Lung (tissue), 16 donors: ENCODE measurements around the gene ZNF516. TPM values are rescaled to one million over a fixed set of nuclear protein-coding genes. Genes with fewer than 3 reads are reported as not detected.
"Not testable (repeated sequence)": the region's sequence is repeated elsewhere in the genome, so short reads cannot be mapped to it uniquely, and the experiment has no call there.

ENCODE experiments used
- ATAC-seq: fragments of 200-7000 bp; cut with Tn5 transposase; one replicate; pipeline ENCODE4 v1.9.1; 2020; ENCODE audit warnings: moderate number of reproducible peaks; ENCODE audit not compliant: insufficient read depth, low FRiP score
- DNase-seq, 3 donors: peaks; one replicate each; pipeline ENCODE4 v3.0.0-alpha.2; 2013 to 2017
- H3K27ac ChIP-seq, 2 donors: one replicate each; pipeline ENCODE4 v1.5.1; 2013; ENCODE audit warnings: mild to moderate bottlenecking in 2 of 2, moderate library complexity in 2 of 2, control low read depth in 1 of 2, inconsistent platforms in 1 of 2, low read depth in 1 of 2, low read length in 1 of 2
- H3K27me3 ChIP-seq, 3 donors: one replicate each; pipeline ENCODE4 v1.5.1; 2013; ENCODE audit warnings: low read length in 2 of 3; ENCODE audit not compliant: control insufficient read depth in 3 of 3, insufficient read depth in 3 of 3
- H3K36me3 ChIP-seq, 4 donors: one replicate each; pipeline ENCODE4 v1.5.1; 2013; ENCODE audit warnings: low read length in 4 of 4, mild to moderate bottlenecking in 1 of 4, moderate library complexity in 1 of 4; ENCODE audit not compliant: control insufficient read depth in 4 of 4, insufficient read depth in 4 of 4
- H3K4me1 ChIP-seq, 5 donors: one replicate each; pipeline ENCODE4 v1.5.1; 2013; ENCODE audit warnings: low read length in 5 of 5, mild to moderate bottlenecking in 2 of 5, moderate library complexity in 1 of 5; ENCODE audit not compliant: control insufficient read depth in 5 of 5, insufficient read depth in 5 of 5
- H3K4me3 ChIP-seq: one replicate; pipeline ENCODE4 v1.5.1; 2013; ENCODE audit warnings: mild to moderate bottlenecking, control low read depth, moderate library complexity
- H3K9ac ChIP-seq, 2 donors: one replicate each; pipeline ENCODE4 v1.5.1; 2013; ENCODE audit warnings: low read length in 2 of 2, control low read depth in 1 of 2; ENCODE audit not compliant: insufficient read depth in 1 of 2
- H3K9me3 ChIP-seq, 4 donors: one replicate each; pipeline ENCODE4 v1.5.1; 2013; ENCODE audit warnings: low read length in 3 of 4, mild to moderate bottlenecking in 1 of 4, moderate library complexity in 1 of 4; ENCODE audit not compliant: control insufficient read depth in 4 of 4, insufficient read depth in 3 of 4
- WGBS, 2 donors: extraction: QIAGEN DNeasy Blood & Tissue Kit; methylation state at CpG; one replicate each; pipeline ENCODE4 v1.1.7; 2013; 5-methylcytosine and 5-hydroxymethylcytosine counted together
- long read RNA-seq, 5 donors: transcript quantifications; one replicate each; lab custom pipeline, GENCODE V29; 2026
- polyA plus RNA-seq, 2 donors: library from polyadenylated mRNA; stranded (reverse); fragments of 200-250 nt; gene quantifications; one replicate each; pipeline ENCODE4 v1.2.1, GENCODE V29; 2013
- total RNA-seq, 2 donors: library from RNA; depleted of rRNA in 1 of 2; stranded (reverse); fragments of >200 nt in 1 of 2; gene quantifications; one replicate each; pipeline ENCODE4 v1.2.1, GENCODE V29; 2014 to 2021
- TF ChIP-seq, protein P1 (sequence below): IDR thresholded peaks from 2 replicates; pipeline ENCODE4 v1.5.1; 2012; ENCODE audit warnings: mild to moderate bottlenecking; ENCODE audit errors: control extremely low read depth, extremely low read depth
- donor health status: control.
- donor health status: control.
- donor health status: Bipolar disorder and iron deficiency.
- donor health status: healthy.
- donor health status: DM: yes; HTN: yes; CAD: no.

ZNF516 gene, protein sequence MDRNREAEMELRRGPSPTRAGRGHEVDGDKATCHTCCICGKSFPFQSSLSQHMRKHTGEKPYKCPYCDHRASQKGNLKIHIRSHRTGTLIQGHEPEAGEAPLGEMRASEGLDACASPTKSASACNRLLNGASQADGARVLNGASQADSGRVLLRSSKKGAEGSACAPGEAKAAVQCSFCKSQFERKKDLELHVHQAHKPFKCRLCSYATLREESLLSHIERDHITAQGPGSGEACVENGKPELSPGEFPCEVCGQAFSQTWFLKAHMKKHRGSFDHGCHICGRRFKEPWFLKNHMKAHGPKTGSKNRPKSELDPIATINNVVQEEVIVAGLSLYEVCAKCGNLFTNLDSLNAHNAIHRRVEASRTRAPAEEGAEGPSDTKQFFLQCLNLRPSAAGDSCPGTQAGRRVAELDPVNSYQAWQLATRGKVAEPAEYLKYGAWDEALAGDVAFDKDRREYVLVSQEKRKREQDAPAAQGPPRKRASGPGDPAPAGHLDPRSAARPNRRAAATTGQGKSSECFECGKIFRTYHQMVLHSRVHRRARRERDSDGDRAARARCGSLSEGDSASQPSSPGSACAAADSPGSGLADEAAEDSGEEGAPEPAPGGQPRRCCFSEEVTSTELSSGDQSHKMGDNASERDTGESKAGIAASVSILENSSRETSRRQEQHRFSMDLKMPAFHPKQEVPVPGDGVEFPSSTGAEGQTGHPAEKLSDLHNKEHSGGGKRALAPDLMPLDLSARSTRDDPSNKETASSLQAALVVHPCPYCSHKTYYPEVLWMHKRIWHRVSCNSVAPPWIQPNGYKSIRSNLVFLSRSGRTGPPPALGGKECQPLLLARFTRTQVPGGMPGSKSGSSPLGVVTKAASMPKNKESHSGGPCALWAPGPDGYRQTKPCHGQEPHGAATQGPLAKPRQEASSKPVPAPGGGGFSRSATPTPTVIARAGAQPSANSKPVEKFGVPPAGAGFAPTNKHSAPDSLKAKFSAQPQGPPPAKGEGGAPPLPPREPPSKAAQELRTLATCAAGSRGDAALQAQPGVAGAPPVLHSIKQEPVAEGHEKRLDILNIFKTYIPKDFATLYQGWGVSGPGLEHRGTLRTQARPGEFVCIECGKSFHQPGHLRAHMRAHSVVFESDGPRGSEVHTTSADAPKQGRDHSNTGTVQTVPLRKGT
- total RNA-seq (10 to 100 TPM; 44.3 to 45.4 TPM), polyA plus RNA-seq (1 to 10 TPM; 7.7 to 8.4 TPM)
- long read RNA-seq, donor 1, transcript ZNF516-205 (3 exons, 2,326 nt): major isoform, 5 of 44 reads
- long read RNA-seq, donor 1, partial matches to known transcripts: 38 of 44 reads
- long read RNA-seq, donor 1, other reads (novel, unspliced or antisense): 0 of 44 reads
- long read RNA-seq, donor 2, partial matches to known transcripts: 0 of 2 reads
- long read RNA-seq, donor 2, other reads (novel, unspliced or antisense): 0 of 2 reads
- long read RNA-seq, donor 3, partial matches to known transcripts: 5 of 7 reads
- long read RNA-seq, donor 3, other reads (novel, unspliced or antisense): 0 of 7 reads
- long read RNA-seq, donor 4: 0 reads
- long read RNA-seq, donor 5, partial matches to known transcripts: 16 of 18 reads
- long read RNA-seq, donor 5, other reads (novel, unspliced or antisense): 0 of 18 reads

DNA sequence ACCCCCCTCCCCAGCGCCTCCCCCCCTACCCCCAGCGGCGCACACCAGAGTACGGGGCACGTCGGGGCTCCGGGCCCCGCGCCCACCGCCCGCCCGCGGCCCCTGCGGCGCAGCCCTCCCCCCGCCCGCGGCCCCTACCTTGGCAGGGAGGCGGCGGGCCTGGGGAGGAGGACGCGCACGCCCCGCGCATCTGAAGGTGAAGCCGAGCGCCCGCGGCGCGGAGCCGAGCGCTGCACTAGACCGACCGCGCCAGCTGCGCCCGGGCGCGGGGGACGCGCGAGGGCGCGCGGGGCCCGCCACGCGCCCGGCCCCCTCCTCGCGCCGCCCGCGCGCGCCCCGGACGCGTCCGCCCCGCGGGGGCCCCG, at the start of gene ZNF516:
ZNF516 (minus strand) TSS at position 237 of the 365 bp plus-strand sequence. CDS start 52,188 bp downstream, outside the sequence.
- 0 to 1% methylated on average over 17 to 64 of the region's 64 CpGs for WGBS, 2 donors
- H3K4me3 ChIP-seq: peak within 1 kb of the TSS; percentile 45
- no peaks in the 10 kb centered on the region for H3K27me3 ChIP-seq
- H3K9me3 ChIP-seq: no peaks in the 10 kb centered on the region
- no peaks in the 10 kb centered on the region for H3K36me3 ChIP-seq
- DNase-seq (peak in 2 of 3 donors; percentile 52 to 76), ATAC-seq (no peak)
- H3K9ac ChIP-seq: peak within 1 kb of the TSS; percentile 83 to 99
- H3K4me1 ChIP-seq: peaks cover 0 to 16% (median 1%) of the 10 kb centered on the region in 5 donors
- H3K27ac ChIP-seq: peak within 1 kb of the TSS; percentile 64 to 78
- TF ChIP-seq, protein P1, sequence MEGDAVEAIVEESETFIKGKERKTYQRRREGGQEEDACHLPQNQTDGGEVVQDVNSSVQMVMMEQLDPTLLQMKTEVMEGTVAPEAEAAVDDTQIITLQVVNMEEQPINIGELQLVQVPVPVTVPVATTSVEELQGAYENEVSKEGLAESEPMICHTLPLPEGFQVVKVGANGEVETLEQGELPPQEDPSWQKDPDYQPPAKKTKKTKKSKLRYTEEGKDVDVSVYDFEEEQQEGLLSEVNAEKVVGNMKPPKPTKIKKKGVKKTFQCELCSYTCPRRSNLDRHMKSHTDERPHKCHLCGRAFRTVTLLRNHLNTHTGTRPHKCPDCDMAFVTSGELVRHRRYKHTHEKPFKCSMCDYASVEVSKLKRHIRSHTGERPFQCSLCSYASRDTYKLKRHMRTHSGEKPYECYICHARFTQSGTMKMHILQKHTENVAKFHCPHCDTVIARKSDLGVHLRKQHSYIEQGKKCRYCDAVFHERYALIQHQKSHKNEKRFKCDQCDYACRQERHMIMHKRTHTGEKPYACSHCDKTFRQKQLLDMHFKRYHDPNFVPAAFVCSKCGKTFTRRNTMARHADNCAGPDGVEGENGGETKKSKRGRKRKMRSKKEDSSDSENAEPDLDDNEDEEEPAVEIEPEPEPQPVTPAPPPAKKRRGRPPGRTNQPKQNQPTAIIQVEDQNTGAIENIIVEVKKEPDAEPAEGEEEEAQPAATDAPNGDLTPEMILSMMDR: no peak

DNA sequence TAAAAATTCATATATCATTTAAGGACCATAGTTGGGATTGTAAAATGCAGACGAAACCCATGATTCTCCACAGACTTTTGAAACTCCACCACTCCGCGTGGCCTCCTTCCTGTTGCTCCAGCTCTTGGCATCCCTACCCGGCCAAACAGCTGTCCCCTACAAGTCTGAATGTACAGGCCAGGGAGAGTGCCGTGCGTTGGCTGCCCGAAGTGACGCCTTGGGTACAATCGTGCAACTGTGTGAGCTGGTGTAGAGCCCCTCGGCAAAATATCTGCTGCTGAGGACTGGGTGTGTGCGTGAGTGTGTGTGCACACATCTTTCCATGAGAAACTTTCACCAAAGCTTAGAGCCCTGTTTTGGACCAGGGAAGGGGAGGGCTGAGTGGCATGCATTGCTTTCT, 43.8 kb upstream of the ZNF516 start:
- ATAC-seq (no peak), DNase-seq (peak; percentile 44 to 74 (median 61))
- Histone ChIP-seq H3K27ac (no peak overlapping the region), H3K9me3 (no peaks in the 10 kb centered on the region), H3K4me1 (peaks cover 0 to 12% (median 0%) of the 10 kb centered on the region in 5 donors), H3K36me3 (no peaks in the 10 kb centered on the region), H3K9ac (no peak overlapping the region), H3K27me3 (no peaks in the 10 kb centered on the region), H3K4me3 (no peak overlapping the region)
- 40 to 65% methylated on average over 11 of the region's 11 CpGs for WGBS, 2 donors
- TF ChIP-seq, protein P1: no peak

DNA sequence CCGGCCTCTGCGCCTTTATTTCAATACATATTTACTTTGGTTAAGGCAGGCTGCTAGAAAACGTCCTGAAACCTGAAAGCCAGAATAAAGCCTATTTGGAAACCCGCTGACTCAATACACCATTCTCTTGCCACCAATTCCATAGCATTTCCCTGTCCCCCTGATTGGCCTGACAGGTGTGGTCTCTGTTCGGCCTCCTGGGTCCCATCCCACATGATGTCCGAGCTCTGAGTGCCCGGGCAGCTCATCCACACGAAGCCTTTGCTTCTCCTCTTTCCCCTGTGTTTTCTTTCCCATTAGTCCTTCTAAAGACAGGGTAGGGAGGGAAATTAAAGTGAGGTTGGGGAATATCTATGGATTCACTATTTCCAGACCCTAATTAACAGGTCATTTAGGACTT, 42.6 kb upstream of the ZNF516 start:
- no peak for ATAC-seq
- WGBS, 2 donors: 93 to 96% methylated on average over 8 of the region's 8 CpGs
- Histone ChIP-seq H3K4me3 (no peak overlapping the region), H3K9ac (no peak overlapping the region), H3K36me3 (no peaks in the 10 kb centered on the region), H3K9me3 (no peaks in the 10 kb centered on the region), H3K27ac (no peak overlapping the region), H3K4me1 (peaks cover 0 to 12% (median 0%) of the 10 kb centered on the region in 5 donors), H3K27me3 (no peaks in the 10 kb centered on the region)
- no peak for DNase-seq
- TF ChIP-seq, protein P1: no peak

DNA sequence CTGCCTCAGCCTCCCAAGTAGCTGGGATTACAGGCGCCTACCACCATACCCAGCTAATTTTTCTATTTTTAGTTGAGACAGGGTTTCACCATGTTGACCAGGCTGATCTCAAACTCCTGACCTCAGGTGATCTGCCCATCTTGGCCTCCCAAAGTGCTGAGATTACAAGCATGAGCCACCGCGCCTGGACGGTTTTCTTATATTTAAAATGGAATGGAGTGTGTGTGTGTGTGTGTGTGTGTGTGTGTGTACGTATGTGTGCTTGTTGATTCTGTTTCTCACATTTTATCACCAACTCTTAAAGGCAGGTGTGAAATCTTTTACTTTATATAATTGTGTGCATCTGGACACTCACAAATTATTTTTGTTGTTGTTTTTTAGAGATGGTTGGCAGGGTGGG, 41.6 kb upstream of the ZNF516 start:
- not testable (repeated sequence) for H3K27me3 ChIP-seq, H3K27ac ChIP-seq, H3K4me3 ChIP-seq, H3K9ac ChIP-seq, ATAC-seq, H3K36me3 ChIP-seq, DNase-seq, H3K9me3 ChIP-seq
- peaks cover 0 to 12% (median 0%) of the 10 kb centered on the region in 5 donors for H3K4me1 ChIP-seq
- whole genome bisulfite sequencing, 2 donors: 93 to 95% methylated on average over 5 of the region's 5 CpGs
